ENCODE measurements around the gene ATRN. TPM values are rescaled to one million over a fixed set of nuclear protein-coding genes. Genes with fewer than 3 reads are reported as not detected.

ATRN gene
- total and polyA plus RNA-seq, 2 donors (not counting 1 experiment from before 2014, with no cell fraction given): 5.8 to 19.5 TPM

DNA sequence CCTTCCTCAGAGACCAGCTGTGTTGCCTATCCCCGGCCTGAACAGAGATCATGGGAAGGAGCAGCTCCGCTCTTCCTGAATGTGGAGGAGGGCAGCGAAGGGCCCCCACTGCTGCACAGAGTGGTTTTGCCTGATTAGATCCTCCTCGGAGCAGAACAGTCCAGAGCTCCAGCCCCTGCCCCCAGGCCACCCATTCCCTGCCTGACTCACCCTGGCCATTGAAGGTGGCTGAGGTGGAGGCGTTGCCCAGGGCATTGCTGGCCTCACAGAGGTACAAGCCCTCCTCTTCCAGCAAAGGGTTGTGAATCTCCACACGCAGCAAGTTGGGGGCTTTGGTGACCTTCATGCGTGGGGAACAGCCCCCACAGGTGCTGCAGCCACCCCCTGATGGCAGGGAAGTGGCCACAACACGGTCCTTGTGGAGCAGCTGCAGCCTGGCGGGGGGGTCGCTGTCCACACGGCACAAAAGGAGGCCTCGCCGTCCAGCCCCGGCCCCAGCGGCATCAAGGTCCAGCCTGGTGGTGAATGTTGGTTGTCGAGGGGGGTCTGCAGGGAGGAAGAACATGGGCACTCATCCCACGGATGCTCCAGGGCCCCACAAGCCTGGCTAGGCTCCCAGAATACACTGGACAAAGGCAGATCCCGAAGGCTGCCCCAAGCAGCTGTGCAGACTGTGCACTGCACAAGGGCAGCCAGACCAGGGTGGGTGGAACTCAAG, 226.9 kb downstream of the ATRN start:
- ChIA-PET CTCF (interaction anchor here (2.0 kb wide), 1 partner anchor 13 kb away, joined by 6 read pairs; no protein-coding TSS in a partner anchor), POLR2A (no interaction called here)
- Mint-ChIP-seq H3K4me3 (no peak overlapping the region), H3K9me3 (ENCODE audit: insufficient read depth) (no peaks in the 10 kb centered on the region), H3K27me3 (no peaks in the 10 kb centered on the region), H3K27ac (no peak overlapping the region), H3K4me1 (no peaks in the 10 kb centered on the region)
- Histone ChIP-seq H3K9me3 (ENCODE audit: control extremely low read depth in 1 of 3, control insufficient read depth in 2 of 3, insufficient read depth in 1 of 3, low read length in 2 of 3) (peaks cover 0 to 12% (median 0%) of the 10 kb centered on the region in 3 donors), H3K27ac (ENCODE audit: low read length in 2 of 2) (no peak overlapping the region), H3K9ac (ENCODE audit: low read length) (no peak overlapping the region), H3K27me3 (replicated peaks in 1 of 4; ENCODE audit: control extremely low read depth in 1 of 4, control insufficient read depth in 3 of 4, insufficient read depth in 4 of 4, low read length in 3 of 4) (no peaks in the 10 kb centered on the region), H2AFZ (ENCODE audit: insufficient read depth, low read depth, low read length, poor library complexity, severe bottlenecking) (no peak overlapping the region), H3K36me3 (replicated peaks in 1 of 2; ENCODE audit: control extremely low read depth in 1 of 2, control insufficient read depth in 1 of 2, extremely low read depth in 1 of 2, insufficient read depth in 2 of 2, low read length in 1 of 2) (no peaks in the 10 kb centered on the region), H3K4me1 (ENCODE audit: control insufficient read depth in 2 of 2, insufficient read depth in 2 of 2, low read length in 2 of 2) (no peaks in the 10 kb centered on the region), H4K20me1 (ENCODE audit: control insufficient read depth, insufficient read depth, low read length, poor library complexity, severe bottlenecking) (no peaks in the 10 kb centered on the region), H3K4me3 (ENCODE audit: control extremely low read depth in 1 of 5, extremely low read depth in 1 of 5, insufficient read depth in 1 of 5, low read depth in 2 of 5, low read length in 4 of 5) (no peak overlapping the region), H3K4me2 (replicated peaks; ENCODE audit: low read depth, low read length, poor library complexity, severe bottlenecking) (no peak overlapping the region), H3K79me2 (ENCODE audit: control insufficient read depth, insufficient read depth, low read length) (no peaks in the 10 kb centered on the region)
- WGBS (ENCODE audit: insufficient coverage): 78% methylated on average over 11 of the region's 18 CpGs
- no peak for ATAC-seq (ENCODE audit: low read depth)
- no peak for DNase-seq
- no peak for TF ChIP-seq EZH2 (IDR thresholded peaks at IDR 0.05; ENCODE audit: borderline replicate concordance, insufficient read depth, low read depth, low read length, poor library complexity, severe bottlenecking)
- TF ChIP-seq, protein P1, sequence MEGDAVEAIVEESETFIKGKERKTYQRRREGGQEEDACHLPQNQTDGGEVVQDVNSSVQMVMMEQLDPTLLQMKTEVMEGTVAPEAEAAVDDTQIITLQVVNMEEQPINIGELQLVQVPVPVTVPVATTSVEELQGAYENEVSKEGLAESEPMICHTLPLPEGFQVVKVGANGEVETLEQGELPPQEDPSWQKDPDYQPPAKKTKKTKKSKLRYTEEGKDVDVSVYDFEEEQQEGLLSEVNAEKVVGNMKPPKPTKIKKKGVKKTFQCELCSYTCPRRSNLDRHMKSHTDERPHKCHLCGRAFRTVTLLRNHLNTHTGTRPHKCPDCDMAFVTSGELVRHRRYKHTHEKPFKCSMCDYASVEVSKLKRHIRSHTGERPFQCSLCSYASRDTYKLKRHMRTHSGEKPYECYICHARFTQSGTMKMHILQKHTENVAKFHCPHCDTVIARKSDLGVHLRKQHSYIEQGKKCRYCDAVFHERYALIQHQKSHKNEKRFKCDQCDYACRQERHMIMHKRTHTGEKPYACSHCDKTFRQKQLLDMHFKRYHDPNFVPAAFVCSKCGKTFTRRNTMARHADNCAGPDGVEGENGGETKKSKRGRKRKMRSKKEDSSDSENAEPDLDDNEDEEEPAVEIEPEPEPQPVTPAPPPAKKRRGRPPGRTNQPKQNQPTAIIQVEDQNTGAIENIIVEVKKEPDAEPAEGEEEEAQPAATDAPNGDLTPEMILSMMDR (IDR thresholded peaks at IDR 0.05): no peak
- intact Hi-C loops (cut with micrococcal nuclease): no loop called here

DNA sequence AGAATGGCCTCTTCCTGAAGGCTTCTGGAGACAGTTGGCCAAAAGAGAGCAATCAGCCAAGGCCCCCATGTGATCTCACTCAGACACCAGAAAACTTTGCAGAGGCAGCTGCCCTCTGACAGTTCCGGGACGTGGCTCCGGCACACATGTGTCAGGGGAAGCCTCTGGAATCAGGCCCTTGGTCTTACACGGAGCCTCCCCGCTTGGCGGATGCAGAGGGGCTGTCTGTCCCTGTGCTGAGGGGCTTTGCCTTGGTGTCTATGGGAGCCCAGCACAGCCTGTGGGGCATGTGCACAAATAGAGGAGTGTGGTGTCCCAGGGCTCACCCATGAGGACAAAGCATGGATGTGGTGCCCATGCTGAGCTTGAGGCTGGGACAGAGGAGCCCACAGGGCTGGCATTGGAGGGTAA, 227.8 kb downstream of the ATRN start:
- Histone ChIP-seq H3K9ac (ENCODE audit: low read length) (no peak overlapping the region), H3K4me2 (replicated peaks; ENCODE audit: low read depth, low read length, poor library complexity, severe bottlenecking) (no peak overlapping the region), H2AFZ (ENCODE audit: insufficient read depth, low read depth, low read length, poor library complexity, severe bottlenecking) (no peak overlapping the region), H3K36me3 (replicated peaks in 1 of 2; ENCODE audit: control extremely low read depth in 1 of 2, control insufficient read depth in 1 of 2, extremely low read depth in 1 of 2, insufficient read depth in 2 of 2, low read length in 1 of 2) (no peaks in the 10 kb centered on the region), H3K27ac (ENCODE audit: low read length in 2 of 2) (no peak overlapping the region), H3K9me3 (ENCODE audit: control extremely low read depth in 1 of 3, control insufficient read depth in 2 of 3, insufficient read depth in 1 of 3, low read length in 2 of 3) (peaks cover 0 to 12% (median 0%) of the 10 kb centered on the region in 3 donors), H3K4me1 (ENCODE audit: control insufficient read depth in 2 of 2, insufficient read depth in 2 of 2, low read length in 2 of 2) (no peaks in the 10 kb centered on the region), H3K79me2 (ENCODE audit: control insufficient read depth, insufficient read depth, low read length) (no peaks in the 10 kb centered on the region), H3K4me3 (ENCODE audit: control extremely low read depth in 1 of 5, extremely low read depth in 1 of 5, insufficient read depth in 1 of 5, low read depth in 2 of 5, low read length in 4 of 5) (no peak overlapping the region), H3K27me3 (replicated peaks in 1 of 4; ENCODE audit: control extremely low read depth in 1 of 4, control insufficient read depth in 3 of 4, insufficient read depth in 4 of 4, low read length in 3 of 4) (no peaks in the 10 kb centered on the region), H4K20me1 (ENCODE audit: control insufficient read depth, insufficient read depth, low read length, poor library complexity, severe bottlenecking) (no peaks in the 10 kb centered on the region)
- CTCF ChIA-PET: interaction anchor here (2.0 kb wide), 1 partner anchor 12 kb away, joined by 6 read pairs; no protein-coding TSS in a partner anchor
- intact Hi-C loops (cut with micrococcal nuclease): no loop called here
- Mint-ChIP-seq H3K27me3 (no peaks in the 10 kb centered on the region), H3K4me3 (no peak overlapping the region), H3K4me1 (no peaks in the 10 kb centered on the region), H3K27ac (no peak overlapping the region), H3K9me3 (ENCODE audit: insufficient read depth) (no peaks in the 10 kb centered on the region)
- DNase-seq (no peak), ATAC-seq (ENCODE audit: low read depth) (no peak)
- POLR2A ChIA-PET: no interaction called here
- 82% methylated on average over 6 of the region's 6 CpGs for WGBS (ENCODE audit: insufficient coverage)
- TF ChIP-seq, protein P1 (IDR thresholded peaks at IDR 0.05): no peak
- TF ChIP-seq EZH2 (IDR thresholded peaks at IDR 0.05; ENCODE audit: borderline replicate concordance, insufficient read depth, low read depth, low read length, poor library complexity, severe bottlenecking): no peak

Measured in B cell (primary cell).